Astrocyte of the hippocampus (primary cell): ENCODE data around the gene DNTT.
A peak's percentile ranks its signal among the peaks of the same experiment; 100 is the strongest.

ENCODE experiments used
- DNase-seq: peaks from one replicate; pipeline ENCODE4 v3.0.0; 2011; ENCODE audit warnings: low read depth, low spot score

Gene DNTT

GRCh38 chr10:96304230-96304629 is at the start of gene DNTT:
TSS of gene DNTT (plus strand) at chr10:96304434. CDS start at chr10:96304498, 64 bp downstream.
- no peak for DNase-seq

- no peak for DNase-seq
Observed at GRCh38 chr10:96254976-96255375, 49.3 kb upstream of the DNTT start.

- no peak for DNase-seq
Observed at GRCh38 chr10:96255549-96256333, 48.5 kb upstream of the DNTT start.

GRCh38 chr10:96257944-96258343 is 46.3 kb upstream of the DNTT start:
- no peak for DNase-seq

GRCh38 chr10:96259150-96259549 is 45.1 kb upstream of the DNTT start:
- no peak for DNase-seq

GRCh38 chr10:96260014-96260413 is 44.2 kb upstream of the DNTT start:
- DNase-seq: no peak

- no peak for DNase-seq
Observed at GRCh38 chr10:96261132-96261531, 43.1 kb upstream of the DNTT start.

GRCh38 chr10:96261930-96262329 is 42.3 kb upstream of the DNTT start:
- DNase-seq: no peak

GRCh38 chr10:96263176-96263575 is 41.1 kb upstream of the DNTT start:
- DNase-seq: no peak

- DNase-seq: no peak
Observed at GRCh38 chr10:96263669-96264068, 40.6 kb upstream of the DNTT start.

- no peak for DNase-seq
Observed at GRCh38 chr10:96264938-96265337, 39.3 kb upstream of the DNTT start.

- no peak for DNase-seq
Observed at GRCh38 chr10:96266118-96266770, 38.0 kb upstream of the DNTT start.

- no peak for DNase-seq
Observed at GRCh38 chr10:96267234-96267705, 37.0 kb upstream of the DNTT start.

- DNase-seq: no peak
Observed at GRCh38 chr10:96268341-96268909, 35.8 kb upstream of the DNTT start.

GRCh38 chr10:96269438-96270300 is 34.6 kb upstream of the DNTT start:
- DNase-seq: no peak

- no peak for DNase-seq
Observed at GRCh38 chr10:96270571-96270970, 33.7 kb upstream of the DNTT start.

- no peak for DNase-seq
Observed at GRCh38 chr10:96271016-96271815, 33.0 kb upstream of the DNTT start, which contains the start of gene BLNK. TSS of gene BLNK (minus strand) at chr10:96271569. CDS start at chr10:96271398, 171 bp downstream.

- no peak for DNase-seq
Observed at GRCh38 chr10:96272316-96273280, 31.6 kb upstream of the DNTT start.

- DNase-seq: peak; percentile 8
Observed at GRCh38 chr10:96275685-96276418, 28.4 kb upstream of the DNTT start.
